HG03025 (cell line): ENCODE results near the gene ADCY9.
"Not testable (repeated sequence)": the region's sequence is repeated elsewhere in the genome, so short reads cannot be mapped to it uniquely, and the experiment has no call there.

Source experiments
- ATAC-seq: cut with Tn5 transposase; IDR thresholded peaks from one replicate; pipeline ENCODE4 v1.9.1; 2021; ENCODE audit warnings: mild to moderate bottlenecking, moderate library complexity; ENCODE audit not compliant: unreplicated experiment, low FRiP score

The ADCY9 gene

GRCh38 chr16:3937066-3937875 lies 179.0 kb downstream of the ADCY9 start:
- ATAC-seq = no peak

DNA sequence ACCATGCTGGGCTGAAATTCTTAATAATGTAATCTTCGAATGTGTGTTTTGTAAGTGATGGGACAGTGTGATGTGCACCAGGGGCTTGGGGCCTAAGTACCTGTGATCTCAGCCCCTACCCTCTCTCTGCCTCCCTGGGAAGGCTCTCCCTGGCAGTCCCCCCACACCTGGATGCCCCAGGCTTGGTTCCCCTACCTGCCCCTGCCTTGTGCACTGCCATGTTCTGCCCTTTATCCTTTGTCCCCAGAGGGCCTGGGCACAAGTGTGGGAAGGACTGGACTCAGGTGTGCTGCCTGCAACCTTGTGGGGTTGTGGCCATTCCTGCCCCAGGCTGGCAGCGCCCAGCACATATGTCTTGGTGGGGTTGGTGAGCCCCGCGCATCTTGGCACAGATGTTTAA lies 180.3 kb downstream of the ADCY9 start:
- ATAC-seq = no peak

- no peak for ATAC-seq
These were observed 181.6 kb downstream of the ADCY9 start for GRCh38 chr16:3934491-3935181.

GRCh38 chr16:3927147-3927546 lies 189.1 kb downstream of the ADCY9 start:
- not testable (repeated sequence) for ATAC-seq

- no peak for ATAC-seq
These were observed 191.5 kb downstream of the ADCY9 start for GRCh38 chr16:3924763-3925162.

DNA sequence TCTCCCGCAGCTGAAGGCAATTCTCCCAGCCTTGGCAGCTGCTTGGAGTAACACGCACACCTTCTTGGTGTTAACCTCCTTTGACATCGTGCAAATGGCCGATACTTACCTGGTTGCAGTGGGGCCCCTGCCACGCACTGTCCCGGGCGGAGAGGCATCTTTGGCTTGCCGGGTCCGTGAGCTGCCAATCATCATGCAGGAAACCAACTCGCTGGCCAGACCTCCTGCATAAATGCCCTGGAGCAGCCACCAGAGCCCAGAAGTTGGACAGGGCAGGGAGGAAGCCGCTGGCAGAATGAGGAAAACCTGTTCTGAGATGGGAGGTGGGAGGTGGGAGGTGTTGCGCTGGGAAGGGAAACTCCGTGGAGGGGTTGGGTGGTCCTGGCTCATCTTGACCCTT lies 194.0 kb downstream of the ADCY9 start:
- no peak for ATAC-seq

- no peak for ATAC-seq
These were observed 196.0 kb downstream of the ADCY9 start for GRCh38 chr16:3920206-3920605.

DNA sequence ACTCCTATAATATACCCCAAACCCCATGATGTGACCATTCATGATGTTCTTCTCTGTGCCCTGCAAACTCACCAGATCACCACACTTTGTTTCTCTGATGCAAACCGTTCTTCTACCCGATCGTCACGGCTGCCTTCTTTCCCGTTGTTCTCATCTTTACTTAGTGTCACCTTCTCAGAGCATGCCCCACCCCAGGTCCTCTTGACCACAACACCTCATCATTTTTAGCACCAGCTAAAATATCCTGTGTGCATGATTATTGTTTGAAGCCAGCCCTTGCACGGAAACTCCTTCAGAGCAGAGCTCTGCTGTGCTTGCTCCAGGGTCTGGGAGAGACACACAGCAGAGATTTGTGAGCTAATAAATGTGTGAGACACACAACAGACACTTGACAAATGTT lies 196.8 kb downstream of the ADCY9 start:
- ATAC-seq = no peak

- no peak for ATAC-seq
These were observed 200.6 kb downstream of the ADCY9 start for GRCh38 chr16:3915426-3916260.

DNA sequence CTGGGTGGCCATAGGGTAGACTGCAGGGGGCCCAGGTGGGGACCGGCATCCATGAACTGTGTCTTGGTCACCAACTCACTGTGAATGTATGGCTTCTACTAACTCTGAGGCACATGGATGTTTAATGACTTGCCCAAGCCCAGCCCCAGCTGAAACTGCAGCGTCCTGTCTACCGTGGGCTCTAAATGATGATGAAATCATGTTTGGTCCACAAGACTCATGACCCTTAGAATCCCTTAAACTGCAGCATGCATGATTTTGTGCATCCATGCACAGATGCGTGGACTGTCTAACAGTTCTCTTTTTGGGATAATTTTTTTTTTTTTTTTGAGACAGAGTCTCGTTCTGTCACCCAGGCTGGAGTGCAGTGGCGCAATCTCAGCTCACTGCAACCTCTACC lies 203.3 kb downstream of the ADCY9 start:
- no peak for ATAC-seq
